Measurements from ENCODE around the gene PALLD.
"Not testable (repeated sequence)": the region's sequence is repeated elsewhere in the genome, so short reads cannot be mapped to it uniquely, and the experiment has no call there.

PALLD gene

GRCh38 chr4:168490711-168491110 is 6.1 kb upstream of the PALLD start:
- in situ Hi-C loops (cut with HindIII; ENCODE audit: low sequenced_read_pairs): no loop called here

GRCh38 chr4:168491563-168491962 is 5.3 kb upstream of the PALLD start:
- in situ Hi-C loops (cut with HindIII; ENCODE audit: low sequenced_read_pairs): no loop called here

GRCh38 chr4:168498251-168498650 is 1.4 kb downstream of the PALLD start:
- in situ Hi-C loops (cut with HindIII; ENCODE audit: low sequenced_read_pairs): no loop called here

- in situ Hi-C loops (cut with HindIII; ENCODE audit: low sequenced_read_pairs): no loop called here
Observed at GRCh38 chr4:168499241-168499640, 2.4 kb downstream of the PALLD start.

- in situ Hi-C loops (cut with HindIII; ENCODE audit: low sequenced_read_pairs): no loop called here
Observed at GRCh38 chr4:168501407-168501806, 4.6 kb downstream of the PALLD start.

GRCh38 chr4:168502861-168503260 is 6.0 kb downstream of the PALLD start:
- in situ Hi-C loops (cut with HindIII; ENCODE audit: low sequenced_read_pairs): no loop called here

- in situ Hi-C loops (cut with HindIII; ENCODE audit: low sequenced_read_pairs): no loop called here
Observed at GRCh38 chr4:168503652-168504362, 7.0 kb downstream of the PALLD start.

- in situ Hi-C loops (cut with HindIII; ENCODE audit: low sequenced_read_pairs): no loop called here
Observed at GRCh38 chr4:168504526-168504925, 7.7 kb downstream of the PALLD start.

GRCh38 chr4:168506014-168506413 is 9.2 kb downstream of the PALLD start:
- in situ Hi-C loops (cut with HindIII; ENCODE audit: low sequenced_read_pairs): no loop called here

- in situ Hi-C loops (cut with HindIII; ENCODE audit: low sequenced_read_pairs): no loop called here
Observed at GRCh38 chr4:168507178-168507815, 10.4 kb downstream of the PALLD start.

- in situ Hi-C loops (cut with HindIII; ENCODE audit: low sequenced_read_pairs): no loop called here
Observed at GRCh38 chr4:168508683-168509082, 11.8 kb downstream of the PALLD start.

GRCh38 chr4:168509786-168510185 is 12.9 kb downstream of the PALLD start:
- in situ Hi-C loops (cut with HindIII; ENCODE audit: low sequenced_read_pairs): no loop called here

GRCh38 chr4:168511780-168512489 is 15.1 kb downstream of the PALLD start:
- in situ Hi-C loops (cut with HindIII; ENCODE audit: low sequenced_read_pairs): no loop called here

- in situ Hi-C loops (cut with HindIII; ENCODE audit: low sequenced_read_pairs): not testable (repeated sequence)
Observed at GRCh38 chr4:168513826-168514225, 17.0 kb downstream of the PALLD start.

GRCh38 chr4:168514249-168514852 is 17.5 kb downstream of the PALLD start:
- in situ Hi-C loops (cut with HindIII; ENCODE audit: low sequenced_read_pairs): no loop called here

- in situ Hi-C loops (cut with HindIII; ENCODE audit: low sequenced_read_pairs): no loop called here
Observed at GRCh38 chr4:168515222-168516011, 18.6 kb downstream of the PALLD start.

- in situ Hi-C loops (cut with HindIII; ENCODE audit: low sequenced_read_pairs): no loop called here
Observed at GRCh38 chr4:168516841-168517240, 20.0 kb downstream of the PALLD start.

GRCh38 chr4:168519576-168519975 is 22.7 kb downstream of the PALLD start:
- in situ Hi-C loops (cut with HindIII; ENCODE audit: low sequenced_read_pairs): no loop called here

- in situ Hi-C loops (cut with HindIII; ENCODE audit: low sequenced_read_pairs): no loop called here
Observed at GRCh38 chr4:168521721-168522120, 24.9 kb downstream of the PALLD start.

GRCh38 chr4:168522356-168522755 is 25.5 kb downstream of the PALLD start:
- in situ Hi-C loops (cut with HindIII; ENCODE audit: low sequenced_read_pairs): no loop called here

Data from DLD1 (cell line).